C4-2B (cell line): ENCODE results near the gene PRR12.

ENCODE experiments used
- H3K27ac ChIP-seq: fragments of 450-650 bp; 2 replicates; pipeline ENCODE4 v1.5.1; 2017
- ZFX ChIP-seq: fragments of 450-650 bp; IDR thresholded peaks from 2 replicates; pipeline ENCODE4 v1.6.1; 2017
- TF ChIP-seq, protein P1 (sequence below): fragments of 450-650 bp; conservative IDR thresholded peaks from 2 replicates; pipeline ENCODE4 v1.5.1; 2017; ENCODE audit warnings: mild to moderate bottlenecking

Gene PRR12

DNA sequence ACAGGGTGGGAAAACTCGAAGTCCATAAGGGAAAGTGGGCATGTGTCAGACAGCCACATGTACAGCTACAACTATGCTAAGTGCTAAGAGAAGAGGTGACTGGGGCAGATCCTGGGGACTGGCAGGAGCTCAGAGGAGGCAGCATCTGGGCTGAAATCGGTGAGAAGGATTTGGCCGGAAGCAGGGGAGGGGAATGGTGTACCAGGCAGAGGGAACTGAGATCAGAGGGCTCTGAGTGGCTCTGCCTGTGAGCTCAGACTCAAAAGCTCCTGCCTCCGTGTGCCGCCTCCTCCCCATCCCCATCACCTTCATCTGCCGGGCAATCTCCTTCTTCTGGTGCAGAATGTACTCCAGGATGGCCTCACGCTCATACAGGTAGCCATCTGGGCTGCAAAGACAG is 32.4 kb upstream of the PRR12 start:
- H3K27ac ChIP-seq: no peak overlapping the region
- TF ChIP-seq, protein P1, sequence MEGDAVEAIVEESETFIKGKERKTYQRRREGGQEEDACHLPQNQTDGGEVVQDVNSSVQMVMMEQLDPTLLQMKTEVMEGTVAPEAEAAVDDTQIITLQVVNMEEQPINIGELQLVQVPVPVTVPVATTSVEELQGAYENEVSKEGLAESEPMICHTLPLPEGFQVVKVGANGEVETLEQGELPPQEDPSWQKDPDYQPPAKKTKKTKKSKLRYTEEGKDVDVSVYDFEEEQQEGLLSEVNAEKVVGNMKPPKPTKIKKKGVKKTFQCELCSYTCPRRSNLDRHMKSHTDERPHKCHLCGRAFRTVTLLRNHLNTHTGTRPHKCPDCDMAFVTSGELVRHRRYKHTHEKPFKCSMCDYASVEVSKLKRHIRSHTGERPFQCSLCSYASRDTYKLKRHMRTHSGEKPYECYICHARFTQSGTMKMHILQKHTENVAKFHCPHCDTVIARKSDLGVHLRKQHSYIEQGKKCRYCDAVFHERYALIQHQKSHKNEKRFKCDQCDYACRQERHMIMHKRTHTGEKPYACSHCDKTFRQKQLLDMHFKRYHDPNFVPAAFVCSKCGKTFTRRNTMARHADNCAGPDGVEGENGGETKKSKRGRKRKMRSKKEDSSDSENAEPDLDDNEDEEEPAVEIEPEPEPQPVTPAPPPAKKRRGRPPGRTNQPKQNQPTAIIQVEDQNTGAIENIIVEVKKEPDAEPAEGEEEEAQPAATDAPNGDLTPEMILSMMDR: no peak
- no peak for TF ChIP-seq ZFX

DNA sequence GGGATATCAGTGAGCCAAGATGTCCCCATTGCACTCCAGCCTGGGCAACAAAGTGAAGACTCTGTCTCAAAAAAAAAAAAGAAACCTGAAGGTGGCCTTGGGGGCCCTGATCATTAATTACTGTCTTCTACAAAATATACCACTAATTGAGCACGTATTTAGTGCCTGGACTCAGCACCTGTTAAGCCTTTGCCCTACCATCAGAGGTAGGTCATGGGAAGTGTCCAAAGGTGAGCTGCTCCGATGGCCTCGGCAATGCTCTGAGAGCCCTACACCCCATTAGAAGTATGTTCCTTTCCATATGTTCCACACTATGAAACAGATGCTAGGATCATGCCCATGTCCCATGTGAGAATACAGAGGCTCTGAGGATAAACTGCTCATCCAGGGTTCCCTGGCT is 31.5 kb upstream of the PRR12 start:
- H3K27ac ChIP-seq: no peak overlapping the region
- TF ChIP-seq, protein P1: no peak
- no peak for TF ChIP-seq ZFX

DNA sequence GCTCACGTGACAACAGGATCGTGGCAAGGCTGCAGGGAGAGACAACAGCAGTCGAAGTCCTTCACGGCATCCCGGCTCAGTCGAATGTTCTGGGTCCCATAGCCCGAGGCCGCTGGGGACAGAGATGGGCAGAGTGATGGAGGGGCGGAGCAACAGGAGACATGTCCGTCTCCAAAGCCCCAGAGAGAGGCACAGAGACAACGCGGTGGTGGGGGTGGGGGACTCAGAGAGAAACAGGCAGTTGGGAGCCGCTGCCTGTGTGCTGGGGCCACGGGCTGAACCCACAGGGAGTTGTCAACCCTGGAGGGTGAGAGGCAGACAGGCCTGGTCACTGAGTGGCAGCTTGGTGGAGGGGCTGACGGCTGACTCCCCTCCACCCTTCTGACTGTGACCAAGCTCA is 31.1 kb upstream of the PRR12 start:
- TF ChIP-seq, protein P1: no peak
- no peak for TF ChIP-seq ZFX
- no peak overlapping the region for H3K27ac ChIP-seq

- no peak overlapping the region for H3K27ac ChIP-seq
- TF ChIP-seq, protein P1: no peak
- no peak for TF ChIP-seq ZFX
Measured at GRCh38 chr19:49560358-49560900, 30.6 kb upstream of the PRR12 start.

- TF ChIP-seq, protein P1: no peak
- no peak for TF ChIP-seq ZFX
- H3K27ac ChIP-seq: no peak overlapping the region
Measured at GRCh38 chr19:49564616-49565045, 26.4 kb upstream of the PRR12 start.

- no peak overlapping the region for H3K27ac ChIP-seq
- TF ChIP-seq ZFX: no peak
- TF ChIP-seq, protein P1: no peak
Measured at GRCh38 chr19:49565261-49565660, 25.7 kb upstream of the PRR12 start.

DNA sequence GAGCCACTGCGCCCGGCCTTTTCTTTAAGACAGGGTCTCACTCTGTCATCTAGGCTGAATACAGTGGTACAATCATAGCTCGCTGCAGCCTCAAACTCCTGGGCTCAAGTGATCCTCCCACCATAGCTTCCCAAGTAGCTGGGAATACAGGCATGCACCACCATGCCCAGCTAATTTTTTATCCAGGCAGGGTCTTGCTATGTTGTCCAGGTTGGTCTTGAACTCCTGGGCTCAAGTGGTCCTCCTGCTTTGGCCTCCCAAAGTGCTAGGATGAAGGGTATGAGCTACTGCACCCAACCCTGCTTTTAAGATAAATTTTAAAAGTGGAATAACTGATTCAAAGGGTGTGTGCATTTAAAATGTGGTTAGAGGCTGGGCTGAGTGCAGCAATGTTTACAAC is 24.7 kb upstream of the PRR12 start:
- TF ChIP-seq, protein P1: no peak
- no peak for TF ChIP-seq ZFX
- H3K27ac ChIP-seq: no peak overlapping the region
